Activated naive CD8-positive, alpha-beta T cell treated with anti-CD3 and anti-CD28 coated beads, Interleukin-2, amount 50 U/mL, for 16 hours (primary cell): ENCODE results near the gene NLGN1.

Experiments used
- DNase-seq: peaks from one replicate; pipeline ENCODE4 v3.0.0-alpha.2; 2020; ENCODE audit warnings: low read depth, low spot score

Gene NLGN1

GRCh38 chr3:173632945-173633344 lies 235.4 kb downstream of the NLGN1 start:
- no peak for DNase-seq

GRCh38 chr3:173635826-173636225 lies 238.3 kb downstream of the NLGN1 start:
- no peak for DNase-seq

- DNase-seq, result no peak
These were observed 241.6 kb downstream of the NLGN1 start for GRCh38 chr3:173639098-173639497.

- no peak for DNase-seq
These were observed 244.2 kb downstream of the NLGN1 start for GRCh38 chr3:173641696-173642095.

- DNase-seq, result no peak
These were observed 246.8 kb downstream of the NLGN1 start for GRCh38 chr3:173644086-173645082.

GRCh38 chr3:173650596-173650995 lies 253.1 kb downstream of the NLGN1 start:
- DNase-seq, result no peak

GRCh38 chr3:173652093-173652492 lies 254.5 kb downstream of the NLGN1 start:
- no peak for DNase-seq

GRCh38 chr3:173653781-173654180 lies 256.2 kb downstream of the NLGN1 start:
- DNase-seq, result no peak

GRCh38 chr3:173659972-173660371 lies 262.4 kb downstream of the NLGN1 start:
- DNase-seq, result no peak

GRCh38 chr3:173660645-173661299 lies 263.2 kb downstream of the NLGN1 start:
- DNase-seq, result no peak

GRCh38 chr3:173663696-173664111 lies 266.2 kb downstream of the NLGN1 start:
- no peak for DNase-seq

- DNase-seq, result no peak
These were observed 278.6 kb downstream of the NLGN1 start for GRCh38 chr3:173676094-173676493.

GRCh38 chr3:173681188-173681678 lies 283.7 kb downstream of the NLGN1 start:
- DNase-seq, result no peak

GRCh38 chr3:173685456-173685855 lies 287.9 kb downstream of the NLGN1 start:
- DNase-seq, result no peak

GRCh38 chr3:173688216-173688842 lies 290.8 kb downstream of the NLGN1 start:
- no peak for DNase-seq

- DNase-seq, result no peak
These were observed 293.1 kb downstream of the NLGN1 start for GRCh38 chr3:173690542-173691180.

- DNase-seq, result no peak
These were observed 301.8 kb downstream of the NLGN1 start for GRCh38 chr3:173699353-173699752.

- DNase-seq, result no peak
These were observed 302.8 kb downstream of the NLGN1 start for GRCh38 chr3:173700336-173700735.

- DNase-seq, result no peak
These were observed 305.0 kb downstream of the NLGN1 start for GRCh38 chr3:173702561-173702960.

GRCh38 chr3:173703771-173704170 lies 306.2 kb downstream of the NLGN1 start:
- no peak for DNase-seq

- DNase-seq, result no peak
These were observed 309.1 kb downstream of the NLGN1 start for GRCh38 chr3:173706630-173707029.

GRCh38 chr3:173708191-173708590 lies 310.6 kb downstream of the NLGN1 start:
- DNase-seq, result no peak
